ENCODE results near the gene CEP112. TPM values are rescaled to one million over a fixed set of nuclear protein-coding genes. Genes with fewer than 3 reads are reported as not detected.

The CEP112 gene
- total and polyA plus RNA-seq, 4 donors, result 1.1 to 4.9 (median 1.4) TPM

- TF ChIP-seq, protein P1, sequence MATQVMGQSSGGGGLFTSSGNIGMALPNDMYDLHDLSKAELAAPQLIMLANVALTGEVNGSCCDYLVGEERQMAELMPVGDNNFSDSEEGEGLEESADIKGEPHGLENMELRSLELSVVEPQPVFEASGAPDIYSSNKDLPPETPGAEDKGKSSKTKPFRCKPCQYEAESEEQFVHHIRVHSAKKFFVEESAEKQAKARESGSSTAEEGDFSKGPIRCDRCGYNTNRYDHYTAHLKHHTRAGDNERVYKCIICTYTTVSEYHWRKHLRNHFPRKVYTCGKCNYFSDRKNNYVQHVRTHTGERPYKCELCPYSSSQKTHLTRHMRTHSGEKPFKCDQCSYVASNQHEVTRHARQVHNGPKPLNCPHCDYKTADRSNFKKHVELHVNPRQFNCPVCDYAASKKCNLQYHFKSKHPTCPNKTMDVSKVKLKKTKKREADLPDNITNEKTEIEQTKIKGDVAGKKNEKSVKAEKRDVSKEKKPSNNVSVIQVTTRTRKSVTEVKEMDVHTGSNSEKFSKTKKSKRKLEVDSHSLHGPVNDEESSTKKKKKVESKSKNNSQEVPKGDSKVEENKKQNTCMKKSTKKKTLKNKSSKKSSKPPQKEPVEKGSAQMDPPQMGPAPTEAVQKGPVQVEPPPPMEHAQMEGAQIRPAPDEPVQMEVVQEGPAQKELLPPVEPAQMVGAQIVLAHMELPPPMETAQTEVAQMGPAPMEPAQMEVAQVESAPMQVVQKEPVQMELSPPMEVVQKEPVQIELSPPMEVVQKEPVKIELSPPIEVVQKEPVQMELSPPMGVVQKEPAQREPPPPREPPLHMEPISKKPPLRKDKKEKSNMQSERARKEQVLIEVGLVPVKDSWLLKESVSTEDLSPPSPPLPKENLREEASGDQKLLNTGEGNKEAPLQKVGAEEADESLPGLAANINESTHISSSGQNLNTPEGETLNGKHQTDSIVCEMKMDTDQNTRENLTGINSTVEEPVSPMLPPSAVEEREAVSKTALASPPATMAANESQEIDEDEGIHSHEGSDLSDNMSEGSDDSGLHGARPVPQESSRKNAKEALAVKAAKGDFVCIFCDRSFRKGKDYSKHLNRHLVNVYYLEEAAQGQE (IDR thresholded peaks at IDR 0.05), result no peak
These were observed 170.2 kb downstream of the CEP112 start (continued) for GRCh38 chr17:66021757-66022156.

GRCh38 chr17:66018786-66019185, 173.1 kb downstream of the CEP112 start:
- Histone ChIP-seq H3K9me3 (ENCODE audit: control insufficient read depth in 4 of 4, low read length in 3 of 4) (peaks cover 0 to 7% (median 0%) of the 10 kb centered on the region in 4 donors), H3K27ac (ENCODE audit: low read depth in 1 of 2, low read length in 2 of 2) (no peak overlapping the region), H3K27me3 (ENCODE audit: control insufficient read depth in 4 of 4, insufficient read depth in 4 of 4, low read length in 3 of 4) (no peaks in the 10 kb centered on the region), H3K36me3 (ENCODE audit: control insufficient read depth in 4 of 4, insufficient read depth in 3 of 4, low read depth in 1 of 4, low read length in 3 of 4) (no peaks in the 10 kb centered on the region), H3K4me1 (ENCODE audit: control insufficient read depth in 4 of 4, insufficient read depth in 4 of 4, low read length in 3 of 4) (no peaks in the 10 kb centered on the region), H3K9ac (ENCODE audit: low read depth in 1 of 2, low read length in 2 of 2) (no peak overlapping the region), H3K4me3 (ENCODE audit: low read depth in 1 of 3, low read length in 3 of 3) (no peak overlapping the region)
- TF ChIP-seq GABPA (IDR thresholded peaks at IDR 0.05 in 1 of 2, conservative IDR thresholded peaks at IDR 0.05 in 1 of 2), result no peak
- 44% methylated on average over 2 of the region's 2 CpGs for WGBS
- DNase-seq (ENCODE audit: low spot score), result no peak

- 64% methylated on average over 3 of the region's 3 CpGs for WGBS
- Histone ChIP-seq H3K36me3 (ENCODE audit: control insufficient read depth in 4 of 4, insufficient read depth in 3 of 4, low read depth in 1 of 4, low read length in 3 of 4) (no peaks in the 10 kb centered on the region), H3K9ac (ENCODE audit: low read depth in 1 of 2, low read length in 2 of 2) (no peak overlapping the region), H3K27ac (ENCODE audit: low read depth in 1 of 2, low read length in 2 of 2) (no peak overlapping the region), H3K27me3 (ENCODE audit: control insufficient read depth in 4 of 4, insufficient read depth in 4 of 4, low read length in 3 of 4) (no peaks in the 10 kb centered on the region), H3K4me3 (ENCODE audit: low read depth in 1 of 3, low read length in 3 of 3) (no peak overlapping the region), H3K9me3 (ENCODE audit: control insufficient read depth in 4 of 4, low read length in 3 of 4) (no peaks in the 10 kb centered on the region), H3K4me1 (ENCODE audit: control insufficient read depth in 4 of 4, insufficient read depth in 4 of 4, low read length in 3 of 4) (no peaks in the 10 kb centered on the region)
- TF ChIP-seq GABPA (IDR thresholded peaks at IDR 0.05 in 1 of 2, conservative IDR thresholded peaks at IDR 0.05 in 1 of 2) (no peak), ZBTB33 (IDR thresholded peaks at IDR 0.05) (no peak), EGR1 (IDR thresholded peaks at IDR 0.05; ENCODE audit: low read depth in 2 of 2) (no peak), YY1 (IDR thresholded peaks at IDR 0.05) (no peak), SP1 (IDR thresholded peaks at IDR 0.05) (no peak), FOXA2 (IDR thresholded peaks at IDR 0.05) (no peak), RXRA (IDR thresholded peaks at IDR 0.05) (no peak), RAD21 (IDR thresholded peaks at IDR 0.05) (no peak), NR2F2 (IDR thresholded peaks at IDR 0.05) (no peak)
- TF ChIP-seq, protein P2, sequence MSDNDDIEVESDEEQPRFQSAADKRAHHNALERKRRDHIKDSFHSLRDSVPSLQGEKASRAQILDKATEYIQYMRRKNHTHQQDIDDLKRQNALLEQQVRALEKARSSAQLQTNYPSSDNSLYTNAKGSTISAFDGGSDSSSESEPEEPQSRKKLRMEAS (IDR thresholded peaks at IDR 0.05), result no peak
- TF ChIP-seq, protein P3, sequence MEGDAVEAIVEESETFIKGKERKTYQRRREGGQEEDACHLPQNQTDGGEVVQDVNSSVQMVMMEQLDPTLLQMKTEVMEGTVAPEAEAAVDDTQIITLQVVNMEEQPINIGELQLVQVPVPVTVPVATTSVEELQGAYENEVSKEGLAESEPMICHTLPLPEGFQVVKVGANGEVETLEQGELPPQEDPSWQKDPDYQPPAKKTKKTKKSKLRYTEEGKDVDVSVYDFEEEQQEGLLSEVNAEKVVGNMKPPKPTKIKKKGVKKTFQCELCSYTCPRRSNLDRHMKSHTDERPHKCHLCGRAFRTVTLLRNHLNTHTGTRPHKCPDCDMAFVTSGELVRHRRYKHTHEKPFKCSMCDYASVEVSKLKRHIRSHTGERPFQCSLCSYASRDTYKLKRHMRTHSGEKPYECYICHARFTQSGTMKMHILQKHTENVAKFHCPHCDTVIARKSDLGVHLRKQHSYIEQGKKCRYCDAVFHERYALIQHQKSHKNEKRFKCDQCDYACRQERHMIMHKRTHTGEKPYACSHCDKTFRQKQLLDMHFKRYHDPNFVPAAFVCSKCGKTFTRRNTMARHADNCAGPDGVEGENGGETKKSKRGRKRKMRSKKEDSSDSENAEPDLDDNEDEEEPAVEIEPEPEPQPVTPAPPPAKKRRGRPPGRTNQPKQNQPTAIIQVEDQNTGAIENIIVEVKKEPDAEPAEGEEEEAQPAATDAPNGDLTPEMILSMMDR (IDR thresholded peaks at IDR 0.05; ENCODE audit: low read depth, low read length, missing input control), result no peak
- TF ChIP-seq, protein P1 (IDR thresholded peaks at IDR 0.05), result no peak
- no peak for DNase-seq (ENCODE audit: low spot score)
These were observed 175.7 kb downstream of the CEP112 start for GRCh38 chr17:66016231-66016630.

Data from liver (tissue), 9 donors.